ENCODE measurements around the gene GPX7. TPM values are rescaled to one million over a fixed set of nuclear protein-coding genes. Genes with fewer than 3 reads are reported as not detected.

GPX7 gene
- total RNA-seq, 4 donors from 2014 or later: 1.4 to 6.2 (median 2.0) TPM; not detected in 1

- H3K4me3 ChIP-seq: no peak overlapping the region
- no peaks in the 10 kb centered on the region for H3K36me3 ChIP-seq
- H3K27me3 ChIP-seq: no peaks in the 10 kb centered on the region
- H3K9me3 ChIP-seq: no peaks in the 10 kb centered on the region
- DNase-seq: no peak
- H3K27ac ChIP-seq: no peak overlapping the region
- TF ChIP-seq CTCF (IDR thresholded peaks at IDR 0.05) (no peak), POLR2A (IDR thresholded peaks at IDR 0.05) (no peak)
- peaks cover 0 to 20% (median 2%) of the 10 kb centered on the region in 4 donors for H3K4me1 ChIP-seq
Measured at GRCh38 chr1:52598729-52599128, 3.4 kb upstream of the GPX7 start.

GRCh38 chr1:52599236-52599635 lies 2.9 kb upstream of the GPX7 start:
- TF ChIP-seq CTCF (IDR thresholded peaks at IDR 0.05): no peak
- no peak for TF ChIP-seq POLR2A (IDR thresholded peaks at IDR 0.05)
- no peaks in the 10 kb centered on the region for H3K27me3 ChIP-seq
- H3K4me1 ChIP-seq: peaks cover 0 to 24% (median 7%) of the 10 kb centered on the region in 4 donors
- no peaks in the 10 kb centered on the region for H3K36me3 ChIP-seq
- no peak for DNase-seq
- no peak overlapping the region for H3K4me3 ChIP-seq
- no peak overlapping the region for H3K27ac ChIP-seq
- H3K9me3 ChIP-seq: no peaks in the 10 kb centered on the region

- Histone ChIP-seq H3K36me3 (no peaks in the 10 kb centered on the region), H3K4me3 (no peak overlapping the region), H3K27ac (no peak overlapping the region), H3K4me1 (peaks cover 0 to 26% (median 8%) of the 10 kb centered on the region in 4 donors), H3K9me3 (no peaks in the 10 kb centered on the region), H3K27me3 (no peaks in the 10 kb centered on the region)
- no peak for DNase-seq
- TF ChIP-seq CTCF (IDR thresholded peaks at IDR 0.05) (no peak), POLR2A (IDR thresholded peaks at IDR 0.05) (no peak)
Measured at GRCh38 chr1:52600533-52601179, 1.5 kb upstream of the GPX7 start.

- peak overlapping the region in 2 of 4 donors; percentile 62 to 63 for H3K4me3 ChIP-seq
- no peaks in the 10 kb centered on the region for H3K9me3 ChIP-seq
- no peak for DNase-seq
- H3K27ac ChIP-seq: peak overlapping the region in 2 of 4 donors; percentile 66 to 88
- no peak for TF ChIP-seq POLR2A (IDR thresholded peaks at IDR 0.05)
- no peak for TF ChIP-seq CTCF (IDR thresholded peaks at IDR 0.05)
- H3K27me3 ChIP-seq: no peaks in the 10 kb centered on the region
- peaks cover 0 to 26% (median 8%) of the 10 kb centered on the region in 4 donors for H3K4me1 ChIP-seq
- no peaks in the 10 kb centered on the region for H3K36me3 ChIP-seq
Measured at GRCh38 chr1:52601519-52601918, 652 bp upstream of the GPX7 start.

- Histone ChIP-seq H3K36me3 (no peaks in the 10 kb centered on the region), H3K4me1 (peaks cover 0 to 26% (median 8%) of the 10 kb centered on the region in 4 donors), H3K4me3 (peak overlapping the region; percentile 61 to 63 (median 62)), H3K27me3 (no peaks in the 10 kb centered on the region), H3K9me3 (no peaks in the 10 kb centered on the region), H3K27ac (peak overlapping the region; percentile 51 to 88 (median 70))
- peak in 2 of 3 donors; percentile 31 to 48 for DNase-seq
- TF ChIP-seq CTCF (IDR thresholded peaks at IDR 0.05) (no peak), POLR2A (IDR thresholded peaks at IDR 0.05) (no peak)
Measured at GRCh38 chr1:52602856-52603600, 857 bp downstream of the GPX7 start.

All from Peyer's patch (tissue), 4 donors.